HG02970 (cell line): Measurements from ENCODE around the gene RPLP2.

Source experiments
- ATAC-seq: cut with Tn5 transposase; IDR thresholded peaks from one replicate; pipeline ENCODE4 v1.9.1; 2021; ENCODE audit warnings: mild to moderate bottlenecking, moderate library complexity, moderate number of reproducible peaks; ENCODE audit not compliant: unreplicated experiment, low FRiP score

Gene RPLP2

GRCh38 chr11:790721-791564 is 18.8 kb upstream of the RPLP2 start:
- no peak for ATAC-seq

- ATAC-seq, result no peak
Measured at GRCh38 chr11:791658-792534, 17.9 kb upstream of the RPLP2 start.

- ATAC-seq, result no peak
Measured at GRCh38 chr11:792535-792821, 17.3 kb upstream of the RPLP2 start.

- no peak for ATAC-seq
Measured at GRCh38 chr11:792873-793272, 16.9 kb upstream of the RPLP2 start.

GRCh38 chr11:793556-793955 is 16.2 kb upstream of the RPLP2 start:
- ATAC-seq, result no peak

GRCh38 chr11:794013-794765 is 15.6 kb upstream of the RPLP2 start:
- ATAC-seq, result no peak

GRCh38 chr11:794766-795633 is 14.8 kb upstream of the RPLP2 start:
- ATAC-seq, result no peak

- no peak for ATAC-seq
Measured at GRCh38 chr11:795634-796564, 13.9 kb upstream of the RPLP2 start.

GRCh38 chr11:796565-797295 is 13.0 kb upstream of the RPLP2 start:
- ATAC-seq, result no peak

GRCh38 chr11:797296-798092 is 12.3 kb upstream of the RPLP2 start:
- ATAC-seq, result peak; percentile 37

- peak; percentile 52 for ATAC-seq
Measured at GRCh38 chr11:798093-798713, 11.6 kb upstream of the RPLP2 start, which contains the start of gene SLC25A22. Gene SLC25A22, minus strand, starts transcription at chr11:798281. Its CDS starts 3,275 bp downstream, at chr11:795006.

- ATAC-seq, result no peak
Measured at GRCh38 chr11:799641-800316, 10.0 kb upstream of the RPLP2 start.

GRCh38 chr11:800473-800872 is 9.3 kb upstream of the RPLP2 start:
- ATAC-seq, result no peak

- no peak for ATAC-seq
Measured at GRCh38 chr11:801097-801780, 8.5 kb upstream of the RPLP2 start.

GRCh38 chr11:802018-802617 is 7.6 kb upstream of the RPLP2 start:
- no peak for ATAC-seq
